Measurements from ENCODE around the gene PRKCE.

Gene PRKCE

GRCh38 chr2:46136953-46137352 lies 485.5 kb downstream of the PRKCE start:
- no peak for DNase-seq

- DNase-seq, result no peak
Measured at GRCh38 chr2:46142546-46143428, 491.3 kb downstream of the PRKCE start.

GRCh38 chr2:46143429-46144132 lies 492.1 kb downstream of the PRKCE start:
- DNase-seq, result no peak

GRCh38 chr2:46144133-46144800 lies 492.8 kb downstream of the PRKCE start:
- no peak for DNase-seq

- DNase-seq, result no peak
Measured at GRCh38 chr2:46145017-46145416, 493.5 kb downstream of the PRKCE start.

GRCh38 chr2:46145840-46146239 lies 494.4 kb downstream of the PRKCE start:
- DNase-seq, result no peak

- no peak for DNase-seq
Measured at GRCh38 chr2:46146866-46147502, 495.5 kb downstream of the PRKCE start.

- no peak for DNase-seq
Measured at GRCh38 chr2:46147626-46148368, 496.3 kb downstream of the PRKCE start.

GRCh38 chr2:46148369-46148736 lies 496.9 kb downstream of the PRKCE start:
- DNase-seq, result no peak

- DNase-seq, result no peak
Measured at GRCh38 chr2:46150445-46150955, 499.0 kb downstream of the PRKCE start.

GRCh38 chr2:46151577-46151976 lies 500.1 kb downstream of the PRKCE start:
- DNase-seq, result no peak

- no peak for DNase-seq
Measured at GRCh38 chr2:46153996-46154753, 502.7 kb downstream of the PRKCE start.

- no peak for DNase-seq
Measured at GRCh38 chr2:46157072-46157965, 505.8 kb downstream of the PRKCE start.

- DNase-seq, result no peak
Measured at GRCh38 chr2:46157966-46158310, 506.5 kb downstream of the PRKCE start.

- no peak for DNase-seq
Measured at GRCh38 chr2:46158661-46159060, 507.2 kb downstream of the PRKCE start.

GRCh38 chr2:46160326-46160725 lies 508.9 kb downstream of the PRKCE start:
- DNase-seq, result no peak

- no peak for DNase-seq
Measured at GRCh38 chr2:46161315-46161714, 509.8 kb downstream of the PRKCE start.

- DNase-seq, result no peak
Measured at GRCh38 chr2:46161911-46162310, 510.4 kb downstream of the PRKCE start.

GRCh38 chr2:46162329-46163097 lies 511.0 kb downstream of the PRKCE start:
- no peak for DNase-seq

GRCh38 chr2:46163098-46163430 lies 511.6 kb downstream of the PRKCE start:
- DNase-seq, result no peak
